DOHH2 (cell line): ENCODE results near the gene DDAH2.

Experiments
- H3F3A ChIP-seq: fragments of 200-600 bp; sonication (generic), shearing (Covaris generic); 2 replicates; pipeline ENCODE4 v1.6.0; 2016; ENCODE audit warnings: antibody characterized with exemption, mild to moderate bottlenecking; ENCODE audit not compliant: control insufficient read depth, insufficient read depth
- H3K27ac ChIP-seq: fragments of 200-600 bp; sonication (generic); 2 replicates; pipeline ENCODE4 v1.5.1; 2014; ENCODE audit warnings: low read depth, mild to moderate bottlenecking, low read length, moderate library complexity
- H3K27me3 ChIP-seq: fragments of 200-600 bp; sonication (generic); 2 replicates; pipeline ENCODE4 v1.6.1; 2014; ENCODE audit warnings: mild to moderate bottlenecking, low read length, mixed read lengths; ENCODE audit not compliant: control insufficient read depth
- H3K36me3 ChIP-seq: fragments of 200-600 bp; sonication (generic); 2 replicates; pipeline ENCODE4 v1.6.1; 2014; ENCODE audit warnings: mild to moderate bottlenecking, low read length, moderate library complexity, mixed read lengths; ENCODE audit not compliant: control insufficient read depth
- H3K4me1 ChIP-seq: fragments of 200-600 bp; sonication (generic); 2 replicates; pipeline ENCODE4 v1.6.1; 2014; ENCODE audit warnings: mild to moderate bottlenecking, low read length, mixed read lengths; ENCODE audit not compliant: control insufficient read depth
- H3K4me2 ChIP-seq: fragments of 200-600 bp; sonication (generic); 2 replicates; pipeline ENCODE4 v1.6.0; 2014; ENCODE audit warnings: mild to moderate bottlenecking, low read length, moderate library complexity
- H3K4me3 ChIP-seq: fragments of 200-600 bp; sonication (generic); 2 replicates; pipeline ENCODE4 v1.5.1; 2014; ENCODE audit warnings: mild to moderate bottlenecking, low read length, mixed read lengths
- H3K79me2 ChIP-seq: fragments of 200-600 bp; sonication (generic); 2 replicates; pipeline ENCODE4 v1.6.1; 2014; ENCODE audit warnings: mild to moderate bottlenecking, low read length, mixed read lengths; ENCODE audit not compliant: control insufficient read depth
- H3K9me2 ChIP-seq: fragments of 200-600 bp; sonication (generic); replicated peaks from 2 replicates; pipeline ENCODE4 v1.6.1; 2014; ENCODE audit warnings: mild to moderate bottlenecking, low read length, mixed read lengths; ENCODE audit not compliant: control insufficient read depth
- H3K9me3 ChIP-seq: fragments of 200-600 bp; sonication (generic); 2 replicates; pipeline ENCODE4 v1.6.1; 2014; ENCODE audit warnings: antibody characterized with exemption, low read length, mixed read lengths; ENCODE audit not compliant: control insufficient read depth, insufficient read depth
- H4K20me1 ChIP-seq: fragments of 200-600 bp; sonication (generic); 2 replicates; pipeline ENCODE4 v1.6.0; 2014; ENCODE audit warnings: low read depth, mild to moderate bottlenecking, antibody characterized with exemption, low read length, moderate library complexity; ENCODE audit not compliant: control insufficient read depth, insufficient read depth
- EZH2phosphoT487 ChIP-seq: fragments of 200-600 bp; sonication (generic); IDR thresholded peaks from 2 replicates; pipeline ENCODE4 v1.6.1; 2017; ENCODE audit warnings: borderline replicate concordance, mild to moderate bottlenecking, antibody characterized with exemption, low read length, moderate library complexity, mixed read lengths
- TF ChIP-seq, protein P1 (sequence below): fragments of 200-600 bp; sonication (generic); IDR thresholded peaks from one replicate; pipeline ENCODE4 v1.5.1; 2014; ENCODE audit warnings: antibody characterized with exemption, mild to moderate bottlenecking, low read depth, low read length; ENCODE audit not compliant: poor library complexity, severe bottlenecking

DDAH2 gene

DNA sequence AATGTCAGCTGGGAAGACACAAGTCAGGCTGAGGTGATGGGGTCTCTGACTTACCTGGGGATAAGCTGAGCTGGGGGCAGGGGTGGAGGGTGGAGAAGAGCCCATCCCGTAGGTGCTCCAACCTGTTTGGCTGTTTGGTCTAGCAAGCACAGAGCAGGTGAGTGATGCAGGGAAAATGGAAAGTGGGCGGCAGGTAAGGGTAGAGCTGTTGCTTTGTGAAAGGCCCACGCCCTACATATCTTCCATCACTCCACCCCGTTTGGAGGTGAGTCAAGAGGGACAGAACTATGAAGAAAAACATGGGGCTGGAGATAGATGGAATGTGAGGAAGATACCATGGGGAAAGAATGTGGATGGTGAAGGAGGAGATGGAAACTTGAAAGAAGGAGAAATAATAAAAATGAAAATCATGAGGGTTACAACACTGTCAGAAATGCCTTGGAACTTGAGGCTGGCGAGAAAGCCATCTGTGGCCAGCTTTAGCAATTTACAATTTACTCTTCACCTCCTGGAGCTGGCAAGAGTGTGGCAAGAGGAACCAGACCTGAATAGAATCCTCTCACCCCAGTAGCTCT is 8.8 kb downstream of the DDAH2 start:
- peaks cover 10% of the 10 kb centered on the region; the same call in 1 of the 2 replicates for H3K27me3 ChIP-seq
- H4K20me1 ChIP-seq, result no peaks in the 10 kb centered on the region
- no peaks in the 10 kb centered on the region for H3K79me2 ChIP-seq
- H3K4me2 ChIP-seq, result no peak overlapping the region
- no peaks in the 10 kb centered on the region for H3K9me2 ChIP-seq
- TF ChIP-seq, protein P1, sequence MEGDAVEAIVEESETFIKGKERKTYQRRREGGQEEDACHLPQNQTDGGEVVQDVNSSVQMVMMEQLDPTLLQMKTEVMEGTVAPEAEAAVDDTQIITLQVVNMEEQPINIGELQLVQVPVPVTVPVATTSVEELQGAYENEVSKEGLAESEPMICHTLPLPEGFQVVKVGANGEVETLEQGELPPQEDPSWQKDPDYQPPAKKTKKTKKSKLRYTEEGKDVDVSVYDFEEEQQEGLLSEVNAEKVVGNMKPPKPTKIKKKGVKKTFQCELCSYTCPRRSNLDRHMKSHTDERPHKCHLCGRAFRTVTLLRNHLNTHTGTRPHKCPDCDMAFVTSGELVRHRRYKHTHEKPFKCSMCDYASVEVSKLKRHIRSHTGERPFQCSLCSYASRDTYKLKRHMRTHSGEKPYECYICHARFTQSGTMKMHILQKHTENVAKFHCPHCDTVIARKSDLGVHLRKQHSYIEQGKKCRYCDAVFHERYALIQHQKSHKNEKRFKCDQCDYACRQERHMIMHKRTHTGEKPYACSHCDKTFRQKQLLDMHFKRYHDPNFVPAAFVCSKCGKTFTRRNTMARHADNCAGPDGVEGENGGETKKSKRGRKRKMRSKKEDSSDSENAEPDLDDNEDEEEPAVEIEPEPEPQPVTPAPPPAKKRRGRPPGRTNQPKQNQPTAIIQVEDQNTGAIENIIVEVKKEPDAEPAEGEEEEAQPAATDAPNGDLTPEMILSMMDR, result no peak
- TF ChIP-seq EZH2phosphoT487, result no peak
- H3K4me3 ChIP-seq, result no peak overlapping the region
- no peaks in the 10 kb centered on the region for H3K4me1 ChIP-seq
- H3K27ac ChIP-seq, result no peak overlapping the region
- no peaks in the 10 kb centered on the region for H3K36me3 ChIP-seq
- no peaks in the 10 kb centered on the region for H3F3A ChIP-seq
- H3K9me3 ChIP-seq, result no peaks in the 10 kb centered on the region

DNA sequence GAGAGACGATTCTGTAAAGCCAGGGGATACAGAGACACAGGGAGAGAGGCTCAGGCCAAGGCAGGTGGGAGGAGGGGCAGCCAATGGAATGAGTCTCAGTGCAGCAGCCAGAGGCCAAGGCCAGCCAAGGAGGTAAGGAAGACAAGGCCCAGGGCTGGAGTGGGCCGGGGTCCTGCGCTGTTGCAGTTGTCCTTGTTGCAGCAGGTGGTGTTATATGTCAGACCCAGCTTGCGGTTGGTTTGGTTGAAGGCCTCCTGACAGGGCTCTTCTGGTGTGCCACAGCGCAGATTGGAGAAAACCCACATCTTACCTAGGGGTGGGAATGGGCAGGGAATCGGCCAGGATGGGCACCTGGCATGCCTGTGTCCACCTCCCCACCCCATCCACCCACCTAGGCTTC is 10.1 kb downstream of the DDAH2 start:
- TF ChIP-seq, protein P1, result no peak
- TF ChIP-seq EZH2phosphoT487, result no peak
- no peaks in the 10 kb centered on the region for H4K20me1 ChIP-seq
- no peaks in the 10 kb centered on the region for H3F3A ChIP-seq
- H3K4me1 ChIP-seq, result no peaks in the 10 kb centered on the region
- H3K27me3 ChIP-seq, result peaks cover 19% of the 10 kb centered on the region
- H3K79me2 ChIP-seq, result no peaks in the 10 kb centered on the region
- H3K9me2 ChIP-seq, result no peaks in the 10 kb centered on the region
- H3K4me3 ChIP-seq, result no peak overlapping the region
- H3K9me3 ChIP-seq, result no peaks in the 10 kb centered on the region
- H3K36me3 ChIP-seq, result no peaks in the 10 kb centered on the region
- H3K4me2 ChIP-seq, result no peak overlapping the region
- no peak overlapping the region for H3K27ac ChIP-seq

DNA sequence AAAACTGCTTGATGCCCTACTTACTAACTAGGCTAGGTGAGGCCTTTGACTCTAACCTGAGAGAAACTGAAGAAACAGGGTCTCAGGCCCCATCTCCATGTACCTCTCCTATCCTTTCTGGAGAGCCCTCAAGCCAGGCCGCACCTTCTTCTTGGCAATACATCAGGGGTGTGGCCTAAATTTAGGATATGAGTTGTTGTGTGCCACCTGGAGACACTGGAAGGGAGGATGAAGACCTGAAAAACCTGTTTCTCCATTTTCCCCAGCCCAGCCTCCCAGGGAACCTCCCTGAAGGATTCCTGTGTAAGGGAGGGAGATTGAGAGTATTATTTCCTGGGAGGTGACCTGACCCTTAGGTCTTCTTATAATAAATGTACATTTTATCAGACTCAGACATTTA is 10.8 kb downstream of the DDAH2 start:
- no peaks in the 10 kb centered on the region for H3K9me2 ChIP-seq
- no peaks in the 10 kb centered on the region for H3K79me2 ChIP-seq
- TF ChIP-seq EZH2phosphoT487, result no peak
- TF ChIP-seq, protein P1, result no peak
- H3F3A ChIP-seq, result no peaks in the 10 kb centered on the region
- H3K4me3 ChIP-seq, result no peak overlapping the region
- H3K4me2 ChIP-seq, result no peak overlapping the region
- H3K27me3 ChIP-seq, result peaks cover 23% of the 10 kb centered on the region
- H3K36me3 ChIP-seq, result no peaks in the 10 kb centered on the region
- H3K27ac ChIP-seq, result no peak overlapping the region
- H3K4me1 ChIP-seq, result no peaks in the 10 kb centered on the region
- H3K9me3 ChIP-seq, result no peaks in the 10 kb centered on the region
- no peaks in the 10 kb centered on the region for H4K20me1 ChIP-seq
